B cell (primary cell): ENCODE results near the gene TNKS1BP1. TPM values are rescaled to one million over a fixed set of nuclear protein-coding genes. Genes with fewer than 3 reads are reported as not detected.
A peak's percentile ranks its signal among the peaks of the same experiment; 100 is the strongest.

ENCODE experiments used
- ATAC-seq: fragments of 200-7000 bp; cut with Tn5 transposase; one replicate; pipeline ENCODE4 v1.10.0; 2021; ENCODE audit warnings: low read depth, mild to moderate bottlenecking, moderate number of reproducible peaks, moderate library complexity
- CTCF ChIA-PET: fragments of 350-600 bp; sonication (Branson Sonifier 250); formaldehyde crosslinking; loops from one replicate; lab custom pipeline; 2021; ENCODE audit warnings: antibody characterized with exemption, inconsistent platforms; lab: Charles Lee
- POLR2A ChIA-PET: fragments of 350-600 bp; sonication (Branson Sonifier 250); formaldehyde crosslinking; loops from one replicate; lab custom pipeline; 2021; ENCODE audit warnings: antibody characterized with exemption; lab: Charles Lee
- DNase-seq: peaks from one replicate; pipeline ENCODE4 v3.0.0; 2013
- H2AFZ ChIP-seq: 2 replicates; pipeline ENCODE4 v1.6.1; 2012; ENCODE audit warnings: mild to moderate bottlenecking, low read depth, low read length; ENCODE audit not compliant: insufficient read depth, poor library complexity, severe bottlenecking
- H3K27ac ChIP-seq, 2 donors: 1 replicate in 1 of 2; 2 replicates in 1 of 2; pipeline ENCODE4 v1.5.1; 2012 to 2013; ENCODE audit warnings: low read length in 2 of 2, mild to moderate bottlenecking in 2 of 2, moderate library complexity in 1 of 2
- H3K27me3 ChIP-seq, 4 experiments: fragments of 200-600 bp in 1 of 4; sonication (generic) in 1 of 4; replicated peaks in 1 of 4; 1 replicate in 2 of 4; 2 replicates in 2 of 4; pipeline versions ENCODE4 v1.6.1 to v1.7.0; 2013 to 2016; ENCODE audit warnings: low read length in 3 of 4, mild to moderate bottlenecking in 2 of 4, mixed read lengths in 1 of 4, moderate library complexity in 1 of 4; ENCODE audit not compliant: insufficient read depth in 4 of 4, control insufficient read depth in 3 of 4; ENCODE audit errors: control extremely low read depth in 1 of 4
- H3K36me3 ChIP-seq, 2 experiments: replicated peaks in 1 of 2; 1 replicate in 1 of 2; 2 replicates in 1 of 2; pipeline versions ENCODE4 v1.6.1 to v1.7.1; 2013; ENCODE audit warnings: low read length in 1 of 2; ENCODE audit not compliant: insufficient read depth in 2 of 2, control insufficient read depth in 1 of 2; ENCODE audit errors: control extremely low read depth in 1 of 2, extremely low read depth in 1 of 2
- H3K4me1 ChIP-seq, 2 donors: fragments of 200-600 bp in 1 of 2; sonication (generic) in 1 of 2; 1 replicate in 1 of 2; 2 replicates in 1 of 2; pipeline versions ENCODE4 v1.5.1 to v1.6.1; 2013 to 2017; ENCODE audit warnings: low read length in 2 of 2; ENCODE audit not compliant: control insufficient read depth in 2 of 2, insufficient read depth in 2 of 2
- H3K4me2 ChIP-seq: replicated peaks from 2 replicates; pipeline ENCODE3; 2012; ENCODE audit warnings: mild to moderate bottlenecking, low read depth, low read length; ENCODE audit not compliant: poor library complexity, severe bottlenecking
- H3K4me3 ChIP-seq, 5 experiments: fragments of 200-600 bp in 1 of 5; sonication (generic) in 1 of 5; 1 replicate in 3 of 5; 2 replicates in 2 of 5; pipeline versions ENCODE4 v1.5.1 to v1.7.0; 2011 to 2016; ENCODE audit warnings: low read length in 4 of 5, mild to moderate bottlenecking in 4 of 5, low read depth in 2 of 5, control low read depth in 1 of 5, moderate library complexity in 1 of 5; ENCODE audit not compliant: insufficient read depth in 1 of 5; ENCODE audit errors: control extremely low read depth in 1 of 5, extremely low read depth in 1 of 5
- H3K79me2 ChIP-seq: fragments of 200-600 bp; sonication (generic); one replicate; pipeline ENCODE4 v1.6.0; 2016; ENCODE audit warnings: low read length; ENCODE audit not compliant: control insufficient read depth, insufficient read depth
- H3K9ac ChIP-seq: fragments of 200-600 bp; sonication (generic); 2 replicates; pipeline ENCODE4 v1.6.1; 2017; ENCODE audit warnings: mild to moderate bottlenecking, low read length, moderate library complexity
- H3K9me3 ChIP-seq, 3 donors: one replicate each; pipeline versions ENCODE4 v1.6.1 to v1.7.1; 2013; ENCODE audit warnings: low read length in 2 of 3; ENCODE audit not compliant: control insufficient read depth in 2 of 3, insufficient read depth in 1 of 3; ENCODE audit errors: control extremely low read depth in 1 of 3
- H4K20me1 ChIP-seq: 2 replicates; pipeline ENCODE4 v1.6.0; 2012; ENCODE audit warnings: mild to moderate bottlenecking, low read length; ENCODE audit not compliant: insufficient read depth, control insufficient read depth, poor library complexity, severe bottlenecking
- H3K27ac Mint-ChIP-seq: one replicate; pipeline ENCODE4 v1.8.0; 2021; ENCODE audit warnings: mixed read lengths
- H3K27me3 Mint-ChIP-seq: one replicate; pipeline ENCODE4 v1.8.0; 2021; ENCODE audit warnings: mixed read lengths
- H3K4me1 Mint-ChIP-seq: one replicate; pipeline ENCODE4 v1.8.0; 2021; ENCODE audit warnings: mixed read lengths
- H3K4me3 Mint-ChIP-seq: one replicate; pipeline ENCODE4 v1.8.0; 2021; ENCODE audit warnings: mixed read lengths
- H3K9me3 Mint-ChIP-seq: one replicate; pipeline ENCODE4 v1.8.0; 2022; ENCODE audit warnings: mixed read lengths; ENCODE audit not compliant: insufficient read depth
- EZH2 ChIP-seq: IDR thresholded peaks from 2 replicates; pipeline ENCODE4 v1.6.1; 2012; ENCODE audit warnings: borderline replicate concordance, low read depth, mild to moderate bottlenecking, moderate library complexity, low read length; ENCODE audit not compliant: insufficient read depth, poor library complexity, severe bottlenecking
- WGBS: methylation state at CpG from one replicate; pipeline ENCODE4 v1.1.5; 2013; ENCODE audit warnings: missing lambda C conversion rate; ENCODE audit not compliant: insufficient coverage; 5-methylcytosine and 5-hydroxymethylcytosine counted together
- intact Hi-C: fragments of 100-400 bp; cut with micrococcal nuclease; formaldehyde crosslinking; loops from one replicate; pipeline ENCODE4 v1.10.0; 2022
- polyA plus RNA-seq: library from polyadenylated mRNA; depleted of rRNA; stranded (reverse); fragments of >200 nt; gene quantifications from 2 replicates; pipeline ENCODE4 v1.2.3, GENCODE V29; 2012
- total RNA-seq, 2 donors: library from RNA; stranded (reverse); fragments of 120-200 nt in 1 of 2; gene quantifications; 1 replicate in 1 of 2; 2 replicates in 1 of 2; pipeline versions ENCODE4 v1.2.3 to v1.2.4, GENCODE V29; 2013 to 2022
- TF ChIP-seq, protein P1 (sequence below): fragments of 200-600 bp; IDR thresholded peaks from one replicate; pipeline ENCODE4 v1.8.0; 2022; ENCODE audit warnings: antibody characterized with exemption, mild to moderate bottlenecking

The TNKS1BP1 gene
- total and polyA plus RNA-seq, 2 donors (not counting 1 experiment from before 2014, with no cell fraction given) = 2.2 to 12.2 TPM

DNA sequence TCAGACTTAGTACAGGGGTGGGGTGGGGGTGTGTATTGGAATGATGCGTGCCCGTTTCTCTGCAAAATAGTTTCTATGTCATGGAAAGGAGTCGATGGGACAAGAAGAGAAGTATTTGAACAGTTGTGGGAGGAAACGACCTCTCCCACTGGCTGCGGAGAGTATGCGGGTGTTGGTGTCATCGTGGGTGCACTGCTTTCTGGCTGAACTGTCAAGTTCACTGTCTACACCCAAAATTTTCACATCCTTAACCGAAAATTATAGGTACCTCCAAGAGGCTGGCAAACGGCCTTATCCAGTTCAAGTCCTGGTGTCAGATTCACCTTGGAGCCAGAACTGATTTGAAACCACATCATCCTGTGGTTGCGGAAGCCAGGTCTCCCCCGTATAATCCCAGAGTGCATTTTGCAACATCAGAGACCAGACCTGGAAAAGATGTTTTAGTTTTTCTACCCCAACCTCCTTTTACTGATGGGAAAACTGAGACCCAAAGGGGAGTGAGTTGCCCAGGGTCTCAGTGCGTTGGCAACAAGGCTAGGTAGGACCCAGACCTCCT is 11.4 kb upstream of the TNKS1BP1 start:
- Histone ChIP-seq H3K4me2 (peak overlapping the region; percentile 87), H2AFZ (peak overlapping the region; percentile 98), H3K4me1 (peaks cover 17 to 23% of the 10 kb centered on the region in 2 donors), H3K27ac (peak overlapping the region; percentile 74 to 87), H3K9ac (peak overlapping the region; percentile 94), H3K9me3 (no peaks in the 10 kb centered on the region), H3K79me2 (peaks cover 31% of the 10 kb centered on the region), H3K27me3 (no peaks in the 10 kb centered on the region), H3K4me3 (peak overlapping the region; percentile 61 to 87 (median 83)), H4K20me1 (no peaks in the 10 kb centered on the region), H3K36me3 (peaks cover 0 to 28% of the 10 kb centered on the region in 2 experiments)
- H3K4me3 Mint-ChIP-seq = peak overlapping the region; percentile 97
- ChIA-PET CTCF (interaction anchor here (1.0 to 3.7 kb wide), 7 partner anchors 9 to 212 kb away, joined by 3 to 24 read pairs (median 3); partner anchors contain the start of gene TNKS1BP1), POLR2A (interaction anchor here (0.9 to 3.8 kb wide), 5 partner anchors 11 to 331 kb away, joined by 3 to 41 read pairs (median 5); partner anchors contain the start of gene TNKS1BP1)
- 26% methylated on average over 7 of the region's 12 CpGs for WGBS
- ATAC-seq (no peak), DNase-seq (no peak)
- peaks cover 7% of the 10 kb centered on the region for H3K27me3 Mint-ChIP-seq
- intact Hi-C loops = loop anchor here (5.0 kb wide), 2 partner anchors 91 to 331 kb away; partner anchors contain the start of genes SLC43A3 and ZDHHC5
- peaks cover 27% of the 10 kb centered on the region for H3K4me1 Mint-ChIP-seq
- TF ChIP-seq, protein P1, sequence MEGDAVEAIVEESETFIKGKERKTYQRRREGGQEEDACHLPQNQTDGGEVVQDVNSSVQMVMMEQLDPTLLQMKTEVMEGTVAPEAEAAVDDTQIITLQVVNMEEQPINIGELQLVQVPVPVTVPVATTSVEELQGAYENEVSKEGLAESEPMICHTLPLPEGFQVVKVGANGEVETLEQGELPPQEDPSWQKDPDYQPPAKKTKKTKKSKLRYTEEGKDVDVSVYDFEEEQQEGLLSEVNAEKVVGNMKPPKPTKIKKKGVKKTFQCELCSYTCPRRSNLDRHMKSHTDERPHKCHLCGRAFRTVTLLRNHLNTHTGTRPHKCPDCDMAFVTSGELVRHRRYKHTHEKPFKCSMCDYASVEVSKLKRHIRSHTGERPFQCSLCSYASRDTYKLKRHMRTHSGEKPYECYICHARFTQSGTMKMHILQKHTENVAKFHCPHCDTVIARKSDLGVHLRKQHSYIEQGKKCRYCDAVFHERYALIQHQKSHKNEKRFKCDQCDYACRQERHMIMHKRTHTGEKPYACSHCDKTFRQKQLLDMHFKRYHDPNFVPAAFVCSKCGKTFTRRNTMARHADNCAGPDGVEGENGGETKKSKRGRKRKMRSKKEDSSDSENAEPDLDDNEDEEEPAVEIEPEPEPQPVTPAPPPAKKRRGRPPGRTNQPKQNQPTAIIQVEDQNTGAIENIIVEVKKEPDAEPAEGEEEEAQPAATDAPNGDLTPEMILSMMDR = no peak
- no peak for TF ChIP-seq EZH2
- H3K9me3 Mint-ChIP-seq = no peaks in the 10 kb centered on the region
- peak overlapping the region; percentile 99 for H3K27ac Mint-ChIP-seq
